ENCODE measurements around the gene RBM44. TPM values are rescaled to one million over a fixed set of nuclear protein-coding genes. Genes with fewer than 3 reads are reported as not detected.
"Not testable (repeated sequence)": the region's sequence is repeated elsewhere in the genome, so short reads cannot be mapped to it uniquely, and the experiment has no call there.

The RBM44 gene
- total RNA-seq, 2 donors from 2014 or later: 0.45 to 3.2 TPM

- Mint-ChIP-seq H3K4me3 (no peak overlapping the region), H3K36me3 (no peaks in the 10 kb centered on the region), H3K27ac (no peak overlapping the region), H3K27me3 (peaks cover 0 to 8% of the 10 kb centered on the region in 2 donors), H3K4me1 (ENCODE audit: low read depth in 2 of 2) (peaks cover 13 to 17% of the 10 kb centered on the region in 2 donors), H3K9me3 (no peaks in the 10 kb centered on the region)
- ATAC-seq (no peak), DNase-seq (ENCODE audit: low spot score) (no peak)
Measured at GRCh38 chr2:237863689-237864443, 65.3 kb downstream of the RBM44 start.

- peaks cover 18 to 21% of the 10 kb centered on the region in 2 donors for H3K4me1 Mint-ChIP-seq (ENCODE audit: low read depth in 2 of 2)
- H3K9me3 Mint-ChIP-seq: no peaks in the 10 kb centered on the region
- ATAC-seq (no peak), DNase-seq (ENCODE audit: low spot score) (no peak)
- H3K36me3 Mint-ChIP-seq: no peaks in the 10 kb centered on the region
- no peak overlapping the region for H3K27ac Mint-ChIP-seq
- peaks cover 0 to 14% of the 10 kb centered on the region in 2 donors for H3K27me3 Mint-ChIP-seq
- H3K4me3 Mint-ChIP-seq: no peak overlapping the region
Measured at GRCh38 chr2:237864444-237864931, 65.9 kb downstream of the RBM44 start.

DNA sequence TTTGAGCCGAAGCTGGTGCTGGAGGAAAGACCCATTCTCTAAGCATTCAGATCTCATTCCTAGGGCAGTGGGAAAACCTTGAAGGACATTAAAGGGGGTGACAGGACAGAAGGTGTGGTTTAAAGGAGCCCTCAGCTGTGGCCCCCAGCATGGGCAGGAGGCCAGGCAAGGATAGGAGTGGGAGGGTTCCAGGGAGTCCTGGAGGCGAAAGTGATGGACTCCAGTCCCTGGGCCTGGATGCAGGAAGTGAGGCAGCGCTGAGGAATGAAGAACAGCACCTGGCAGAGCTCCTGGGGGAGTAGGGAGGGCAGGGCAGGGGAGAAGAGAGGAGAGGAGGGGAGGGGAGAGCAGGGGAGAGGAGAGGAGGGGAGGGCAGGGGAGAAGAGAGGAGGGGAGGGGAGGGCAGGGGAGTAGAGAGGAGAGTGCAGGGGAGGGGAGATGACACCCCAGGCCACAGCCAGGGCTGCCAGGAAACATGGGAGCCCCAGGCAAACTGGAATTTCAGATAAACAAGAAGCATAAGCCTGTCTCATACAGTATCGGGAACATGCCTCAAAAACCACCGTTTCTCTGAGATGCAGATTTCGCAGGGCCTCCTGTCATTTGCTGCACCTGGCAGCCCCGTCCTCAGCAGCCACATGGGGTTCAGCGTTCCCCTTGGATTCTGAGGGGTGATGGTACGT is 66.5 kb downstream of the RBM44 start:
- no peaks in the 10 kb centered on the region for H3K9me3 Mint-ChIP-seq

DNA sequence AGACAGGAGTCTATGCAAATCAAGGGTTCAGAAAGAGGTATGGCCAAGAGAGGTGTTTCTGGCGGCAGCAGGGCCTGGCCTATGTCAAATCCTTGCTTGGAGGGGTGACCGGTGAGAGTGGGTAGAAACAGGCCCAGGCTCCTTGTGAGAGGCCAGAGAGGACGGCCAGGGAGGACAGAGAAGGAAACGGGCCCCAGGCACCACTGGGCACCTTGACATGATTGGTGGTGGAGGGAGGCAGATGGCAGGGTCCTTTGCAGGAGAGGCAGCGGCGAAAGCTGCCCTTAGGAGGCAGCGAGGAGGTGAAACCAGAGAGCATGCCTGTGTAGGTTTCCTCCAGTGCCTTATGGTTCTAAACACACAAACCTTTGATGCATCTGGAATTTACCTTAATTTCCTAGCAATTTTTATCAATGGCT is 67.1 kb downstream of the RBM44 start:
- Mint-ChIP-seq H3K4me1 (ENCODE audit: low read depth in 2 of 2) (peaks cover 16 to 23% of the 10 kb centered on the region in 2 donors), H3K27ac (no peak overlapping the region), H3K27me3 (peaks cover 0 to 12% of the 10 kb centered on the region in 2 donors), H3K36me3 (no peaks in the 10 kb centered on the region), H3K9me3 (no peaks in the 10 kb centered on the region), H3K4me3 (no peak overlapping the region)
- no peak for DNase-seq (ENCODE audit: low spot score)
- ATAC-seq: no peak

More for the DNA sequence above, 66.5 kb downstream of the RBM44 start:
- Mint-ChIP-seq H3K27ac (no peak overlapping the region), H3K36me3 (no peaks in the 10 kb centered on the region), H3K4me3 (no peak overlapping the region), H3K4me1 (ENCODE audit: low read depth in 2 of 2) (peaks cover 17 to 23% of the 10 kb centered on the region in 2 donors), H3K27me3 (peaks cover 0 to 16% of the 10 kb centered on the region in 2 donors)
- no peak for ATAC-seq
- DNase-seq (ENCODE audit: low spot score): no peak

GRCh38 chr2:237866101-237866621 is 67.6 kb downstream of the RBM44 start:
- Mint-ChIP-seq H3K4me3 (no peak overlapping the region), H3K9me3 (no peaks in the 10 kb centered on the region), H3K27me3 (peaks cover 0 to 12% of the 10 kb centered on the region in 2 donors), H3K27ac (no peak overlapping the region), H3K36me3 (no peaks in the 10 kb centered on the region), H3K4me1 (ENCODE audit: low read depth in 2 of 2) (peaks cover 19 to 27% of the 10 kb centered on the region in 2 donors)
- ATAC-seq (no peak), DNase-seq (ENCODE audit: low spot score) (peak; percentile 54)

DNA sequence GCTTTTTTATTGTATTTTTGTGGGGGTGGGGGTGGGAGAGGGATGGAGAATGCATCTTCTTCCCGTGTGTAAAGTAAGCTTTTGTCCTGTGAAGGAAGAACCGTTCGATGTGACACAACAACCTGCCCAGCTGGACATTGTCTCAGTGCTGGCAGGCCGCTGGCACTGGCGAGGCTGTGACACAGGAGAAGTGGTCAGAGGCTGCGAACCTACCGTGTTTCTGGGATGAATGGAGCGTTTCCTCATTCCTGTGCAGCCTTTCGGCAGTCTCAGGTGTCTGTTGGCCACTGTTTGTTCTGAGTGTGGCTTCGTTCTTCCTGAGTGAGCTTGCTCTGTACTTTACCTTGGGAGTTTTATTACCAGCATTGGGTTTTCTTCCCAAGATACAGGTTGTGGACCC is 68.9 kb downstream of the RBM44 start:
- H3K36me3 Mint-ChIP-seq: no peaks in the 10 kb centered on the region
- peak overlapping the region in 1 of 2 donors; percentile 14 for H3K27ac Mint-ChIP-seq
- no peak overlapping the region for H3K4me3 Mint-ChIP-seq
- DNase-seq (ENCODE audit: low spot score) (no peak), ATAC-seq (no peak)
- peaks cover 25 to 32% of the 10 kb centered on the region in 2 donors for H3K4me1 Mint-ChIP-seq (ENCODE audit: low read depth in 2 of 2)
- peaks cover 0 to 12% of the 10 kb centered on the region in 2 donors for H3K27me3 Mint-ChIP-seq
- H3K9me3 Mint-ChIP-seq: no peaks in the 10 kb centered on the region

GRCh38 chr2:237868074-237868473 is 69.5 kb downstream of the RBM44 start:
- ATAC-seq; H3K4me3 Mint-ChIP-seq; H3K9me3 Mint-ChIP-seq; DNase-seq (ENCODE audit: low spot score); H3K36me3 Mint-ChIP-seq: not testable (repeated sequence)
- Mint-ChIP-seq H3K27me3 (peaks cover 0 to 12% of the 10 kb centered on the region in 2 donors), H3K4me1 (ENCODE audit: low read depth in 2 of 2) (peaks cover 25 to 32% of the 10 kb centered on the region in 2 donors), H3K27ac (peak overlapping the region in 1 of 2 donors; percentile 41)

GRCh38 chr2:237868631-237869342 is 70.2 kb downstream of the RBM44 start:
- Mint-ChIP-seq H3K9me3 (no peaks in the 10 kb centered on the region), H3K4me1 (ENCODE audit: low read depth in 2 of 2) (peaks cover 25 to 34% of the 10 kb centered on the region in 2 donors), H3K4me3 (peak overlapping the region; percentile 16), H3K27me3 (peaks cover 0 to 12% of the 10 kb centered on the region in 2 donors), H3K27ac (peak overlapping the region in 1 of 2 donors; percentile 41), H3K36me3 (no peaks in the 10 kb centered on the region)
- ATAC-seq (no peak), DNase-seq (ENCODE audit: low spot score) (peak; percentile 61)

DNA sequence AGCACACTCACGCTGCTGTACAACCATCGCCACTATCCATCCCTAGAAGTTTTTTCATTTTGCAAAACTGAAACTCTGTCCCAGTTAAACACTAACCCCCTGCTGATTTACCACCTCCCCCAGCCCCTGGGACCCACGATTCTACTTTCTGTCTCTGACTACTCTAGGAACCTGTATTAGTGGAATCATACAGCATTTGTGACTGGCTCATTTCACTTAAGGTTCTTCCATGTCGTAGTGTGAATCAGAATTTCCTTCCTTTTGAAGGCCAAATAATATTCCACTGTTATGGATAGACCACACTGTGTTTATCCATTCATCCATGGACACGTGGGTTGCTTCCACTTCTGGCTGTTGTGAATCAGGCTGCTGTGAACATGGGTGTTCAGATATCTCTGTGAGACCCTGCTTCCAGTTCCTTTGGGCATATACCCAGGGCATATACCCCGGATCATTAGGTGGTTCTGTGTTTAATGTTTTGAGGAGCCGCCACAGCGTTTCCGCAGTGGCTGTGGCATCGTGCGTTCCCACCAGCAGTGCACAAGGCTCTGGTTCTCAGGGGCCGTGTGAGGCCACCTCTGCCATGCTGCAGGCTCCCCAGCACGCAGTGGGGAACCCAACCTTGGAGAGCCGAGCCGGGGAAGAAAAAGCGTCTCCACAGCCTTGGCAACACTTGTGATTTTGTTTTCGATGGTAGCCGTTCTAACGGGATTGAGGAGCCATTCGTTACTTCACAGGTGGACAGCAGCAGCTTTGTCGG is 70.9 kb downstream of the RBM44 start:
- no peaks in the 10 kb centered on the region for H3K9me3 Mint-ChIP-seq
- peaks cover 25 to 34% of the 10 kb centered on the region in 2 donors for H3K4me1 Mint-ChIP-seq (ENCODE audit: low read depth in 2 of 2)
- DNase-seq (ENCODE audit: low spot score) (no peak), ATAC-seq (no peak)
- peaks cover 0 to 12% of the 10 kb centered on the region in 2 donors for H3K27me3 Mint-ChIP-seq
- H3K27ac Mint-ChIP-seq: peak overlapping the region in 1 of 2 donors; percentile 41
- H3K36me3 Mint-ChIP-seq: no peaks in the 10 kb centered on the region
- H3K4me3 Mint-ChIP-seq: peak overlapping the region; percentile 16

DNA sequence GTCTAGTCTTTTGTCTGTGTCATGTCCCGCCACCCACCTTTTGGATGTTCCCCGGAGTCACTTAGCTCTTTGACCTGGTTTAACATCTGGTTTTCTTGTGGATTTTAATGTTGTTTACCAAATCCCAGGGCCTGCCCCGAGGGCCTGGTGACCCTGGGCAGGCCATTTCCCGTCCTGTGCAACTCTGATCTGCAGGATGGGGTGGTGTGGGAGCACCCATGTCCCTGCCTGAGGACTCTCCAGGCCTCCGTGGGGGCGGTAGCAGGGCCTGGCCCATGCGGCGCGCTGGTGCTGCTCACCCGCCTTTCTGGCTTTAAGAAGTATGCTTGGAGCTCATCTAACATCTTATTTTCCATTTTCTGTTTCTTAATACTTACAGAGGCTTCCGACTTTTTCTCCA is 71.5 kb downstream of the RBM44 start:
- H3K36me3 Mint-ChIP-seq: no peaks in the 10 kb centered on the region
- peak; percentile 56 for DNase-seq (ENCODE audit: low spot score)
- H3K27me3 Mint-ChIP-seq: peaks cover 0 to 12% of the 10 kb centered on the region in 2 donors

GRCh38 chr2:237870754-237871651 is 72.4 kb downstream of the RBM44 start:
- DNase-seq (ENCODE audit: low spot score) (no peak), ATAC-seq (no peak)
- Mint-ChIP-seq H3K9me3 (no peaks in the 10 kb centered on the region), H3K27ac (peak overlapping the region in 1 of 2 donors; percentile 63), H3K27me3 (peaks cover 0 to 12% of the 10 kb centered on the region in 2 donors), H3K36me3 (no peaks in the 10 kb centered on the region), H3K4me1 (ENCODE audit: low read depth in 2 of 2) (peaks cover 25 to 29% of the 10 kb centered on the region in 2 donors), H3K4me3 (no peak overlapping the region)

More for the DNA sequence above, 71.5 kb downstream of the RBM44 start:
- Mint-ChIP-seq H3K4me1 (ENCODE audit: low read depth in 2 of 2) (peaks cover 25 to 29% of the 10 kb centered on the region in 2 donors), H3K27ac (peak overlapping the region in 1 of 2 donors; percentile 63), H3K9me3 (no peaks in the 10 kb centered on the region), H3K4me3 (no peak overlapping the region)
- no peak for ATAC-seq
